A549 (cell line): ENCODE data around the gene INAFM1. TPM values are rescaled to one million over a fixed set of nuclear protein-coding genes. Genes with fewer than 3 reads are reported as not detected.
A peak's percentile ranks its signal among the peaks of the same experiment; 100 is the strongest.

Source experiments
- ATAC-seq, 2 experiments: fragments of 200-7000 bp in 1 of 2; fragments of >200 bp in 1 of 2; cut with Nextera tagmentation in 1 of 2; cut with Tn5 transposase in 1 of 2; 3 replicates each; pipeline versions ENCODE4 v1.8.0 to v1.9.1; 2018 to 2020; ENCODE audit warnings: mild to moderate bottlenecking in 1 of 2, moderate library complexity in 1 of 2
- CTCF ChIA-PET: fragments of 300-600 bp; sonication (Branson Sonifier 250); formaldehyde crosslinking; extraction: SDS; loops from one replicate; lab custom pipeline; 2021; ENCODE audit warnings: antibody characterized with exemption, inconsistent platforms; lab: Yijun Ruan, JAX
- POLR2A ChIA-PET: fragments of 350-600 bp; formaldehyde crosslinking; extraction: SDS; loops from one replicate; lab custom pipeline; 2021; ENCODE audit warnings: antibody characterized with exemption, inconsistent platforms; lab: Yijun Ruan, JAX
- DNase-seq, 2 experiments: peaks; one replicate each; pipeline versions ENCODE4 v3.0.0 to v3.0.0-alpha.2; 2011 to 2016; ENCODE audit warnings: low read depth in 1 of 2, low spot score in 1 of 2
- FAIRE-seq: peaks from 2 replicates; lab custom pipeline; 2011; peaks lifted over from hg19 to GRCh38; lab: Jason Lieb, UNC
- H3K27ac ChIP-seq, 2 experiments: fragments of >200 bp; sonication (Bioruptor Twin); formaldehyde crosslinking; 3 replicates each; pipeline ENCODE4 v1.5.1; 2016 to 2017
- H3K4me1 ChIP-seq: fragments of >200 bp; sonication (Bioruptor Twin); formaldehyde crosslinking; 3 replicates; pipeline ENCODE4 v1.6.1; 2016
- H3K4me2 ChIP-seq: fragments of >200 bp; sonication (Bioruptor Twin); formaldehyde crosslinking; 3 replicates; pipeline ENCODE4 v1.6.1; 2016
- H3K4me3 ChIP-seq: fragments of >200 bp; sonication (Bioruptor Twin); formaldehyde crosslinking; 3 replicates; pipeline ENCODE4 v1.5.1; 2016
- H3K9me3 ChIP-seq: fragments of >200 bp; sonication (Bioruptor Twin); formaldehyde crosslinking; 3 replicates; pipeline ENCODE4 v1.6.1; 2016
- CBX2 ChIP-seq: fragments of 200-600 bp; sonication (generic); IDR thresholded peaks from 2 replicates; pipeline ENCODE4 v1.6.1; 2016; ENCODE audit warnings: low read depth, mild to moderate bottlenecking, borderline replicate concordance
- CHD2 ChIP-seq: fragments of 150-350 bp; IDR thresholded peaks from 2 replicates; pipeline ENCODE4 v1.6.1; 2014; ENCODE audit warnings: low read length; ENCODE audit not compliant: partially characterized antibody
- EHF ChIP-seq: fragments of 250-450 bp; sonication (Bioruptor Pico); IDR thresholded peaks from 2 replicates; pipeline ENCODE4 v1.5.0; 2020; ENCODE audit warnings: mild to moderate bottlenecking
- ESRRA ChIP-seq: fragments of 150-350 bp; IDR thresholded peaks from 2 replicates; pipeline ENCODE4 v1.6.1; 2014; ENCODE audit warnings: mild to moderate bottlenecking, low read length, borderline replicate concordance
- FOSL2 ChIP-seq, 2 experiments: fragments of 450-650 bp in 1 of 2; fragments of >200 bp in 1 of 2; sonication (Bioruptor Twin) in 1 of 2; formaldehyde crosslinking; IDR thresholded peaks; 2 replicates each; pipeline versions ENCODE4 v1.5.0 to v1.6.1; 2016 to 2020; ENCODE audit warnings: mild to moderate bottlenecking in 1 of 2, moderate library complexity in 1 of 2
- GATA3 ChIP-seq: IDR thresholded peaks from 2 replicates; pipeline ENCODE4 v1.6.1; 2012; ENCODE audit warnings: borderline replicate concordance
- HOXA7 ChIP-seq: fragments of 250-450 bp; sonication (Bioruptor Pico); IDR thresholded peaks from 2 replicates; pipeline ENCODE4 v1.5.0; 2020; ENCODE audit warnings: mild to moderate bottlenecking, moderate library complexity
- JUN ChIP-seq, 2 experiments: fragments of >200 bp; sonication (Bioruptor Twin); formaldehyde crosslinking; IDR thresholded peaks; 2 replicates in 1 of 2; 3 replicates in 1 of 2; pipeline ENCODE4 v1.6.1; 2016 to 2017
- KDM1A ChIP-seq: fragments of 200-600 bp; sonication (generic); IDR thresholded peaks from 2 replicates; pipeline ENCODE4 v1.6.1; 2016; ENCODE audit warnings: low read depth, mild to moderate bottlenecking
- MAZ ChIP-seq: fragments of 150-350 bp; IDR thresholded peaks from 2 replicates; pipeline ENCODE4 v1.6.1; 2014; ENCODE audit warnings: antibody characterized with exemption, low read depth, low read length, borderline replicate concordance
- NR3C1 ChIP-seq: fragments of >200 bp; sonication (Bioruptor Twin); formaldehyde crosslinking; IDR thresholded peaks from 3 replicates; pipeline ENCODE4 v1.6.1; 2017
- PHF8 ChIP-seq: fragments of 200-600 bp; sonication (generic); IDR thresholded peaks from 2 replicates; pipeline ENCODE4 v1.6.1; 2016; ENCODE audit warnings: low read depth, mild to moderate bottlenecking, antibody characterized with exemption, moderate library complexity, borderline replicate concordance
- POLR2A ChIP-seq: IDR thresholded peaks from 2 replicates; pipeline ENCODE4 v1.6.1; 2012; ENCODE audit warnings: mild to moderate bottlenecking, low read length
- POLR2AphosphoS2 ChIP-seq: conservative IDR thresholded peaks from 2 replicates; pipeline ENCODE4 v1.6.1; 2012; ENCODE audit warnings: low read length, improper control_type of control experiment, inconsistent platforms
- REST ChIP-seq: fragments of 200-600 bp; sonication (generic); IDR thresholded peaks from 2 replicates; pipeline ENCODE4 v1.6.1; 2016; ENCODE audit warnings: antibody characterized with exemption, mild to moderate bottlenecking, moderate library complexity
- RFX5 ChIP-seq: fragments of 450-650 bp; IDR thresholded peaks from 2 replicates; pipeline ENCODE4 v1.7.1; 2014; ENCODE audit warnings: antibody characterized with exemption, mild to moderate bottlenecking, moderate library complexity
- TFCP2L1 ChIP-seq: fragments of 250-450 bp; sonication (Bioruptor Pico); IDR thresholded peaks from 2 replicates; pipeline ENCODE4 v1.5.0; 2021; ENCODE audit warnings: mild to moderate bottlenecking
- TP53 ChIP-seq: fragments of 250-450 bp; sonication (Bioruptor Pico); IDR thresholded peaks from 2 replicates; pipeline ENCODE4 v1.5.0; 2021; ENCODE audit warnings: mild to moderate bottlenecking, moderate library complexity
- WGBS: methylation state at CpG from one replicate; pipeline ENCODE4 v1.1.6; 2017; ENCODE audit errors: missing lambda C conversion rate; 5-methylcytosine and 5-hydroxymethylcytosine counted together
- polyA minus RNA-seq: library from RNA; depleted of rRNA, polyadenylated mRNA; stranded (reverse); fragments of >200 nt; gene quantifications from 2 replicates; pipeline ENCODE4 v1.2.3, GENCODE V29; 2011; rRNA and poly(A)+ RNA removed
- polyA plus RNA-seq, 4 experiments: library from polyadenylated mRNA; depleted of rRNA in 3 of 4; stranded (reverse); fragments of >200 nt; fragmentation: RNase III in 1 of 4; extraction: RNeasy Plus Mini Kit Qiagen cat#74134 plus additional on column Dnase treatment in 1 of 4; gene quantifications; 2 replicates in 3 of 4; 3 replicates in 1 of 4; pipeline ENCODE4 v1.2.3, GENCODE V29; 2011 to 2017
- TF ChIP-seq, protein P1 (sequence below): fragments of >200 bp; sonication (Bioruptor Twin); formaldehyde crosslinking; IDR thresholded peaks from 3 replicates; pipeline ENCODE4 v1.6.1; 2016

Gene INAFM1
- 1.5 and 1.6 TPM in 2 replicates for polyA plus RNA-seq (2011; rRNA removed)
- 4.2 and 5.9 TPM in 2 replicates for polyA plus RNA-seq (2012; cell fraction: cytosol; rRNA removed)
- 19.1 and 20.8 TPM in 2 replicates for polyA plus RNA-seq (2012; cell fraction: nucleus; rRNA removed)
- 4.6 to 5.7 TPM (median 5.5 TPM) in 3 replicates for polyA plus RNA-seq (2017; fragmentation: RNase III; extraction: RNeasy Plus Mini Kit Qiagen cat#74134 plus additional on column Dnase treatment)
- 0.21 and 2.1 TPM in 2 replicates for polyA minus RNA-seq

- ATAC-seq (peak; percentile 53 to 85), FAIRE-seq (no peak), DNase-seq (peak; percentile 92 to 98)
- H3K4me2 ChIP-seq: peak within 1 kb of the TSS; percentile 89
- H3K4me1 ChIP-seq: peaks cover 15% of the 10 kb centered on the region
- WGBS: 2% methylated on average over 32 of the region's 72 CpGs
- TF ChIP-seq NR3C1 (no peak), PHF8 (no peak; the same call in none of the 2 replicates), ESRRA (no peak), JUN (IDR thresholded peaks at IDR 0.05) (0 out of 5 replicates have a peak, but pooled peaks of 1 of the 2 experiments have one; percentile 22), RFX5 (no peak), CBX2 (no peak), GATA3 (peak; percentile 8; the same call in 1 of the 2 replicates), TFCP2L1 (CRISPR knock-in tag) (peak; percentile 85; the same call in 1 of the 2 replicates), TP53 (CRISPR knock-in tag) (0 out of 2 replicates have a peak, but pooled peaks have one; percentile 6), KDM1A (no peak), CHD2 (peak; percentile 82), EHF (CRISPR knock-in tag) (no peak), REST (peak; percentile 75), MAZ (0 out of 2 replicates have a peak, but pooled peaks have one; percentile 54), FOSL2 (IDR thresholded peaks at IDR 0.05) (no peak), FOSL2 (CRISPR knock-in tag; IDR thresholded peaks at IDR 0.05) (no peak; the same call in 1 of the 2 replicates), POLR2AphosphoS2 (0 out of 2 replicates have a peak, but pooled peaks have one; percentile 43), POLR2A (peak; percentile 12; the same call in 1 of the 2 replicates), HOXA7 (CRISPR knock-in tag) (peak; percentile 17; the same call in 1 of the 2 replicates)
- TF ChIP-seq, protein P1, sequence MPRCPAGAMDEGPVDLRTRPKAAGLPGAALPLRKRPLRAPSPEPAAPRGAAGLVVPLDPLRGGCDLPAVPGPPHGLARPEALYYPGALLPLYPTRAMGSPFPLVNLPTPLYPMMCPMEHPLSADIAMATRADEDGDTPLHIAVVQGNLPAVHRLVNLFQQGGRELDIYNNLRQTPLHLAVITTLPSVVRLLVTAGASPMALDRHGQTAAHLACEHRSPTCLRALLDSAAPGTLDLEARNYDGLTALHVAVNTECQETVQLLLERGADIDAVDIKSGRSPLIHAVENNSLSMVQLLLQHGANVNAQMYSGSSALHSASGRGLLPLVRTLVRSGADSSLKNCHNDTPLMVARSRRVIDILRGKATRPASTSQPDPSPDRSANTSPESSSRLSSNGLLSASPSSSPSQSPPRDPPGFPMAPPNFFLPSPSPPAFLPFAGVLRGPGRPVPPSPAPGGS: 0 out of 3 replicates have a peak, but pooled peaks have one; percentile 33
- CTCF ChIA-PET: interaction anchor here (0.6 to 12.3 kb wide), 14 partner anchors 7 to 162 kb away, joined by 3 to 160 read pairs (median 8); partner anchors contain the start of genes CCDC9 and DHX34
- POLR2A ChIA-PET: interaction anchor here (0.5 to 3.4 kb wide), 15 partner anchors 9 to 209 kb away, joined by 3 to 77 read pairs (median 6); partner anchors contain the start of genes CCDC9, DHX34 and KPTN
- peak within 1 kb of the TSS; percentile 80 to 90 for H3K27ac ChIP-seq
- H3K4me3 ChIP-seq: peak within 1 kb of the TSS; percentile 59
- no peaks in the 10 kb centered on the region for H3K9me3 ChIP-seq
Measured at GRCh38 chr19:47274071-47274890, at the start of gene INAFM1. Gene INAFM1, plus strand, starts transcription at chr19:47274885. Its CDS starts 35 bp downstream, at chr19:47274920.
